ENCODE results near the gene ZFPM1. TPM values are rescaled to one million over a fixed set of nuclear protein-coding genes. Genes with fewer than 3 reads are reported as not detected.

ZFPM1 gene
- total RNA-seq, 1 donor from 2014 or later: 35.0 TPM

DNA sequence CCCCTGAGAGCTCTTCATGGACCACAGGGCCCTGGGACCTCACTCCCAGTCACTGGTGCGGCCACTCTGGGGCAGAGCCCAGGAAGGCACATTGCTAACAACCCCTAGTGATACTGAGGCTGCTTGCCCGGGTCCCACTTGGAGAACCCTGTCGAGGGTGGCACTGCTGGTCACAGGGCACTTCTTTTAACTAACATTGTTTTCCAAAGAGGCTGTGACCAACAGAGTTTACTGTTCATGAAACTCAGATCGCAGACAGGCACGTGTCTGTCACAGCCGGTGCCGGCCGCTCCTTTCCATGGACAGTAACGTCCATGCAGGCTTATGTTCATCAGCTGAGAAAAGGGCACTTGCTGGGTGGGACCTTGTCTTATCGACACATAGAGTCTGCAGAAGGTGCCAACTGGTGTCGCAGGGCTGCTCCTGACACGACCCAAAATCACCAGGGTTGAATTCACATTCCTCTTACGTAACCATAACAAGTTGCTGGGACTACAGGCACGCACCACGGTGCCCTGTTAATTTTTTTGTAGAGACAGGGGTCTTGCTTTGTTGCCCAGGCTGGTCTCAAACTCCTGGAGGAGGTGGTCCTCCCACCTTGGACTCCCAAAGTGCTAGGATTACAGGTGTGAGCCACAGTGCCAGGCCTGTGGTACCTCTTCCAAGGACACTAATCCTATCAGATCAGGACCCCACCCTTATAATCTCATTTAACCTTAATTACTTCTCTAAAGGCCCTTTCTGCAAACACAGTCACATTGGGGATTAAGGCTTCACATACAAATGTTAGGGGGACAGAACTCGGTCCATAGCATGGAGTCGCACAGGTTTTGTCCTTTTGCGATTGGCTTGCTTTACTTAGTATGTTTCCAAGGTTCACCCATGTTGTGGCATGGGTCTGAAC is 115.9 kb downstream of the ZFPM1 start:
- ATAC-seq (ENCODE audit: low read depth): no peak
- Mint-ChIP-seq H3K4me3 (peak overlapping the region; percentile 86), H3K27me3 (no peaks in the 10 kb centered on the region), H3K9me3 (no peaks in the 10 kb centered on the region), H3K36me3 (ENCODE audit: low read depth) (peaks cover 18% of the 10 kb centered on the region), H3K4me1 (peaks cover 25% of the 10 kb centered on the region), H3K27ac (peak overlapping the region; percentile 73)
- POLR2A ChIA-PET: interaction anchor here (1.5 to 2.3 kb wide), 2 partner anchors 116 to 618 kb away, joined by 10 to 13 read pairs; partner anchors contain the start of genes BANP and ZFPM1
- CTCF ChIA-PET: no interaction called here
- TF ChIP-seq, protein P1, sequence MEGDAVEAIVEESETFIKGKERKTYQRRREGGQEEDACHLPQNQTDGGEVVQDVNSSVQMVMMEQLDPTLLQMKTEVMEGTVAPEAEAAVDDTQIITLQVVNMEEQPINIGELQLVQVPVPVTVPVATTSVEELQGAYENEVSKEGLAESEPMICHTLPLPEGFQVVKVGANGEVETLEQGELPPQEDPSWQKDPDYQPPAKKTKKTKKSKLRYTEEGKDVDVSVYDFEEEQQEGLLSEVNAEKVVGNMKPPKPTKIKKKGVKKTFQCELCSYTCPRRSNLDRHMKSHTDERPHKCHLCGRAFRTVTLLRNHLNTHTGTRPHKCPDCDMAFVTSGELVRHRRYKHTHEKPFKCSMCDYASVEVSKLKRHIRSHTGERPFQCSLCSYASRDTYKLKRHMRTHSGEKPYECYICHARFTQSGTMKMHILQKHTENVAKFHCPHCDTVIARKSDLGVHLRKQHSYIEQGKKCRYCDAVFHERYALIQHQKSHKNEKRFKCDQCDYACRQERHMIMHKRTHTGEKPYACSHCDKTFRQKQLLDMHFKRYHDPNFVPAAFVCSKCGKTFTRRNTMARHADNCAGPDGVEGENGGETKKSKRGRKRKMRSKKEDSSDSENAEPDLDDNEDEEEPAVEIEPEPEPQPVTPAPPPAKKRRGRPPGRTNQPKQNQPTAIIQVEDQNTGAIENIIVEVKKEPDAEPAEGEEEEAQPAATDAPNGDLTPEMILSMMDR (IDR thresholded peaks at IDR 0.05): no peak
- DNase-seq: no peak
- intact Hi-C loops (cut with micrococcal nuclease): loop anchor here (1.0 kb wide), 1 partner anchor 32 kb away; no protein-coding TSS in a partner anchor

DNA sequence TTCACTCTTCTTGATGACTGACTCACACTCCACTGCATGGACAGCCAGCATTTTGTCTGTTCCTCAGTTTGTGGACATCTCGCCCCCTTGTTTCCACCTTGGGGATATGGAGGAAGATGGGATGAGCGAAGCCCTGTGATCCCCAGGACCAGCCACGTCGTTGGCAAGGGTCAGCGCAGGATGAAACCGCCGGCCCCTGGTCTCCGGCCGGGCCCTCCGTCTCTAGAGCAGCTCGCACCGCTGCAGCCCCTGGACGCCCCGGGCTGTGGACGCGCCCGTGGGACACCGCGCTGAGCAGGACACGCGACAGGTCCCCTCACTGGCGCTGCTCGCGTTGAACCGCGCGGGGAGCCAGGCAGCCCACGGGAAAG is 116.5 kb downstream of the ZFPM1 start:
- POLR2A ChIA-PET: interaction anchor here (0.6 to 2.4 kb wide), 27 partner anchors 16 to 1452 kb away, joined by 3 to 13 read pairs (median 4); partner anchors contain the start of genes ACSF3, BANP, KLHDC4 and MVD

DNA sequence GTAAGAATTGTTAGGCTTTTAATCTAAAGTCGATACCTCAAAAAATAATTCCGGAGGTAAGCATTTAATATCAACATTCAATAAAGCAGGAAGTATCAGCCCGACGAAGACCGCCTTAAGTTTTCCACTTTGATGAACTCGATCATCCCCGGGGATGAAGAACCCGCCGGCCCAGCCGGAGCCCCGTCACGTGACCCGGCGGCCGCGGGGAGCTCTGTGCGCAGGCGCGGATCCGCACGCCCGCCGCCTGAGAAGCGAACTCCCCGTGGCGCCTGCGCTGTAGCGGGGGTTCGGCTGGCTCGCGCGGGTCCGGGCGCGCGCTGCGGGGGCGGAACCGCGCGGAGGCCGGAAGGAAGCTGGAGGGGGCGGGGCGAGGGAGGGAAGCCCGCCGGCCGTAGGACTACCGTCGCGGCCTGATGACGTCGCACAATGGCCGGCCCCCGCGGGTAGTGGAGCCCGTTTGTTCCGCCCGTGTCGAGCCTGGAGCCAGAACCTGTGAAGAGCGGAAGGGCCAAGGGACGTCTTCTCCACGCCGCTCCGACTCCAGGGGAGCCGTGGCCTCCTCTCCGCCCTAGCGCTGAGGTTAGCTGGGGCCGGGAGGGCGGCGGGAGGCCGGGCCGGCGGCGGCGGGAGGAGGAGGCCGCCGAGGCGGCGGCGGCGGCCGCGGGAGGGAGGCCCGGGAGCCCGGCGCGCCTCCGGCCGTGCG is 117.1 kb downstream of the ZFPM1 start, which contains the start of gene ZC3H18:
ZC3H18 (plus strand) TSS at position 419 of the 706 bp plus-strand sequence. CDS start 6,721 bp downstream, outside the sequence.
- POLR2A ChIA-PET: interaction anchor here (0.6 to 2.4 kb wide), 30 partner anchors 15 to 1451 kb away, joined by 3 to 13 read pairs (median 4); partner anchors contain the start of genes ACSF3, BANP, KLHDC4 and MVD

More for the DNA sequence above, 116.5 kb downstream of the ZFPM1 start:
- CTCF ChIA-PET: interaction anchor here (1.3 kb wide), 1 partner anchor 8 kb away, joined by 5 read pairs; no protein-coding TSS in a partner anchor
- intact Hi-C loops (cut with micrococcal nuclease): loop anchor here (1.0 kb wide), 1 partner anchor 32 kb away; no protein-coding TSS in a partner anchor
- peak; percentile 14 for ATAC-seq (ENCODE audit: low read depth)
- no peak for DNase-seq
- H3K36me3 Mint-ChIP-seq (ENCODE audit: low read depth): peaks cover 20% of the 10 kb centered on the region
- peaks cover 25% of the 10 kb centered on the region for H3K4me1 Mint-ChIP-seq
- no peaks in the 10 kb centered on the region for H3K27me3 Mint-ChIP-seq
- H3K9me3 Mint-ChIP-seq: no peaks in the 10 kb centered on the region
- H3K27ac Mint-ChIP-seq: peak overlapping the region; percentile 73
- TF ChIP-seq, protein P1 (IDR thresholded peaks at IDR 0.05): no peak
- H3K4me3 Mint-ChIP-seq: peak overlapping the region; percentile 86

DNA sequence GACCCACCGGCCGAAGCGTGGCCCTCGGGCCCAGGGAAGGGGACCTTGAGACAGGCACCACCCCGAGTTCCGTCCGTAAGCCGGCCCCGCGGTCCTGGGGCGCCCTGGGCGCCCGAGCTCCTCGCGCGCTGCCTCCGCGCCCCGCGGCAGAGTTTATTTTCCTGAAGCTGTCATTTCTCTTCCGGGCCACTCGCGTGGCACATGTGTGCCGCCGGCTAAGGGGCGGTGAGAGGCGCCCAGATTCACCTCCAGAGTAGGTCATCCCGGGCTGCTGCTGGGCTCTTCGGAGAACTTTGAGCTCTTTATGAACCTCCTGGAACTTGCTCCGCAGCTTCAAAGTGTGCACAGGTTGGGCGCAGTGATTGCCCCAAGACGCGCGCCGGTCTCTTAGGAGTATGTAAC is 117.6 kb downstream of the ZFPM1 start:
- peaks cover 24% of the 10 kb centered on the region for H3K36me3 Mint-ChIP-seq (ENCODE audit: low read depth)
- DNase-seq (no peak), ATAC-seq (ENCODE audit: low read depth) (no peak)
- intact Hi-C loops (cut with micrococcal nuclease): loop anchor here (1.0 to 5.0 kb wide), 9 partner anchors 64 to 803 kb away; partner anchors contain the start of genes BANP, CTU2, CYBA and KLHDC4
- TF ChIP-seq, protein P1 (IDR thresholded peaks at IDR 0.05): no peak
- CTCF ChIA-PET: interaction anchor here (0.8 to 1.3 kb wide), 2 partner anchors 9 to 167 kb away, joined by 3 to 5 read pairs; no protein-coding TSS in a partner anchor
- no peaks in the 10 kb centered on the region for H3K27me3 Mint-ChIP-seq
- H3K4me1 Mint-ChIP-seq: peaks cover 25% of the 10 kb centered on the region
- POLR2A ChIA-PET: interaction anchor here (0.6 to 2.4 kb wide), 24 partner anchors 15 to 805 kb away, joined by 3 to 13 read pairs (median 4); partner anchors contain the start of genes ACSF3, BANP, KLHDC4 and MVD
- H3K4me3 Mint-ChIP-seq: peak overlapping the region; percentile 84
- peak overlapping the region; percentile 76 for H3K27ac Mint-ChIP-seq
- H3K9me3 Mint-ChIP-seq: no peaks in the 10 kb centered on the region

More for the DNA sequence above, 117.1 kb downstream of the ZFPM1 start, which contains the start of gene ZC3H18:
- H3K4me3 Mint-ChIP-seq: peak within 1 kb of the TSS; percentile 86
- intact Hi-C loops (cut with micrococcal nuclease): loop anchor here (1.0 to 5.0 kb wide), 10 partner anchors 33 to 803 kb away; partner anchors contain the start of genes BANP, CTU2, CYBA and KLHDC4
- peak; percentile 92 for ATAC-seq (ENCODE audit: low read depth)
- peak; percentile 99 for DNase-seq
- CTCF ChIA-PET: interaction anchor here (0.8 to 1.3 kb wide), 2 partner anchors 9 to 167 kb away, joined by 3 to 5 read pairs; no protein-coding TSS in a partner anchor
- H3K27me3 Mint-ChIP-seq: no peaks in the 10 kb centered on the region
- no peaks in the 10 kb centered on the region for H3K9me3 Mint-ChIP-seq
- peaks cover 20% of the 10 kb centered on the region for H3K36me3 Mint-ChIP-seq (ENCODE audit: low read depth)
- TF ChIP-seq, protein P1 (IDR thresholded peaks at IDR 0.05): no peak
- peak within 1 kb of the TSS; percentile 76 for H3K27ac Mint-ChIP-seq
- peaks cover 25% of the 10 kb centered on the region for H3K4me1 Mint-ChIP-seq
